ENCODE measurements around the gene ZDHHC9. TPM values are rescaled to one million over a fixed set of nuclear protein-coding genes. Genes with fewer than 3 reads are reported as not detected.

The ZDHHC9 gene
- total RNA-seq, 1 experiment from 2014 or later = 60.8 TPM

GRCh38 chrX:129833153-129833990 lies 10.3 kb downstream of the ZDHHC9 start:
- Mint-ChIP-seq H3K4me3 (ENCODE audit: low read depth, unreplicated experiment) (no peak overlapping the region), H3K27ac (ENCODE audit: unreplicated experiment) (no peak overlapping the region)
- CTCF ChIA-PET = no interaction called here

GRCh38 chrX:129831091-129831885 lies 12.4 kb downstream of the ZDHHC9 start:
- H3K36me3 Mint-ChIP-seq (ENCODE audit: insufficient read depth, unreplicated experiment) = no peaks in the 10 kb centered on the region
- DNase-seq = no peak
- TF ChIP-seq CTCF (IDR thresholded peaks at IDR 0.05; ENCODE audit: unreplicated experiment) = no peak
- no peak overlapping the region for H3K27ac Mint-ChIP-seq (ENCODE audit: unreplicated experiment)
- BruUV-seq (replicated peaks) = no TSS peak
- CTCF ChIA-PET = no interaction called here
- intact Hi-C loops (cut with micrococcal nuclease; ENCODE audit: unreplicated experiment) = no loop called here
- H3K4me1 Mint-ChIP-seq (ENCODE audit: low read depth, unreplicated experiment) = peaks cover 19% of the 10 kb centered on the region
- H3K4me3 Mint-ChIP-seq (ENCODE audit: low read depth, unreplicated experiment) = no peak overlapping the region
- H3K27me3 Mint-ChIP-seq (ENCODE audit: unreplicated experiment) = no peaks in the 10 kb centered on the region
- H3K9me3 Mint-ChIP-seq (ENCODE audit: low read depth, unreplicated experiment) = no peaks in the 10 kb centered on the region

More at GRCh38 chrX:129833153-129833990, 10.3 kb downstream of the ZDHHC9 start:
- peaks cover 19% of the 10 kb centered on the region for H3K4me1 Mint-ChIP-seq (ENCODE audit: low read depth, unreplicated experiment)
- H3K36me3 Mint-ChIP-seq (ENCODE audit: insufficient read depth, unreplicated experiment) = no peaks in the 10 kb centered on the region
- H3K9me3 Mint-ChIP-seq (ENCODE audit: low read depth, unreplicated experiment) = no peaks in the 10 kb centered on the region
- BruUV-seq (replicated peaks) = no TSS peak
- intact Hi-C loops (cut with micrococcal nuclease; ENCODE audit: unreplicated experiment) = no loop called here
- H3K27me3 Mint-ChIP-seq (ENCODE audit: unreplicated experiment) = no peaks in the 10 kb centered on the region
- DNase-seq = no peak
- TF ChIP-seq CTCF (IDR thresholded peaks at IDR 0.05; ENCODE audit: unreplicated experiment) = no peak

GRCh38 chrX:129830494-129830893 lies 13.2 kb downstream of the ZDHHC9 start:
- Mint-ChIP-seq H3K4me1 (ENCODE audit: low read depth, unreplicated experiment) (peaks cover 19% of the 10 kb centered on the region), H3K27ac (ENCODE audit: unreplicated experiment) (no peak overlapping the region), H3K9me3 (ENCODE audit: low read depth, unreplicated experiment) (no peaks in the 10 kb centered on the region), H3K4me3 (ENCODE audit: low read depth, unreplicated experiment) (no peak overlapping the region), H3K36me3 (ENCODE audit: insufficient read depth, unreplicated experiment) (no peaks in the 10 kb centered on the region), H3K27me3 (ENCODE audit: unreplicated experiment) (no peaks in the 10 kb centered on the region)
- intact Hi-C loops (cut with micrococcal nuclease; ENCODE audit: unreplicated experiment) = no loop called here
- no TSS peak for BruUV-seq (replicated peaks)
- TF ChIP-seq CTCF (IDR thresholded peaks at IDR 0.05; ENCODE audit: unreplicated experiment) = no peak
- CTCF ChIA-PET = no interaction called here
- DNase-seq = no peak

- Mint-ChIP-seq H3K9me3 (ENCODE audit: low read depth, unreplicated experiment) (no peaks in the 10 kb centered on the region), H3K27ac (ENCODE audit: unreplicated experiment) (no peak overlapping the region), H3K4me3 (ENCODE audit: low read depth, unreplicated experiment) (no peak overlapping the region), H3K27me3 (ENCODE audit: unreplicated experiment) (no peaks in the 10 kb centered on the region), H3K4me1 (ENCODE audit: low read depth, unreplicated experiment) (no peaks in the 10 kb centered on the region), H3K36me3 (ENCODE audit: insufficient read depth, unreplicated experiment) (peaks cover 3% of the 10 kb centered on the region)
- no peak for TF ChIP-seq CTCF (IDR thresholded peaks at IDR 0.05; ENCODE audit: unreplicated experiment)
- no TSS peak for BruUV-seq (replicated peaks)
- intact Hi-C loops (cut with micrococcal nuclease; ENCODE audit: unreplicated experiment) = no loop called here
- CTCF ChIA-PET = no interaction called here
- no peak for DNase-seq
Observed at GRCh38 chrX:129825746-129826505, 17.8 kb downstream of the ZDHHC9 start.

All from Calu3 (cell line).